ENCODE data around the gene ISL2.

ISL2 gene

DNA sequence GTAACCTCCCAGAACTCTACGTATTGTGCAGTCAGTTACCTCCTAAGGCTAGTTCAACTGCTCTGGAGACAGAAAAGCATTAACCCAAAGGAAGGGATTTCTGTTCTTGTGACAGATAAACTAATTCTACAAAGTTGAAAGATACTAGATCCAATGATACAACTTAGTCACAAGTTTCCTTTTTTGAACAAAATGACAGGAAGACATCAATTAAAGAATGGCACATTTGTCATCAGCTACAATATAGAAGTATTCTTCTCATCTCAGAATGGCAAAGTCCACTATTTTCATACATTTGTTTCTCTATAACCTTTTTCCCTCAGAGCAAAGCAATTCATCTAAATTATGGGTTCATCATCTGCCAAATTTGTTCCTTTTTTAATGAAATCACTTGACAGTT lies 43.7 kb downstream of the ISL2 start:
- Mint-ChIP-seq H3K27ac (no peak overlapping the region), H3K36me3 (ENCODE audit: low read depth) (no peaks in the 10 kb centered on the region), H3K27me3 (ENCODE audit: low read depth, poor library complexity) (peaks cover 3% of the 10 kb centered on the region), H3K9me3 (no peaks in the 10 kb centered on the region), H3K4me3 (no peak overlapping the region), H3K4me1 (peaks cover 24% of the 10 kb centered on the region)
- no peak for DNase-seq
- TF ChIP-seq, protein P1, sequence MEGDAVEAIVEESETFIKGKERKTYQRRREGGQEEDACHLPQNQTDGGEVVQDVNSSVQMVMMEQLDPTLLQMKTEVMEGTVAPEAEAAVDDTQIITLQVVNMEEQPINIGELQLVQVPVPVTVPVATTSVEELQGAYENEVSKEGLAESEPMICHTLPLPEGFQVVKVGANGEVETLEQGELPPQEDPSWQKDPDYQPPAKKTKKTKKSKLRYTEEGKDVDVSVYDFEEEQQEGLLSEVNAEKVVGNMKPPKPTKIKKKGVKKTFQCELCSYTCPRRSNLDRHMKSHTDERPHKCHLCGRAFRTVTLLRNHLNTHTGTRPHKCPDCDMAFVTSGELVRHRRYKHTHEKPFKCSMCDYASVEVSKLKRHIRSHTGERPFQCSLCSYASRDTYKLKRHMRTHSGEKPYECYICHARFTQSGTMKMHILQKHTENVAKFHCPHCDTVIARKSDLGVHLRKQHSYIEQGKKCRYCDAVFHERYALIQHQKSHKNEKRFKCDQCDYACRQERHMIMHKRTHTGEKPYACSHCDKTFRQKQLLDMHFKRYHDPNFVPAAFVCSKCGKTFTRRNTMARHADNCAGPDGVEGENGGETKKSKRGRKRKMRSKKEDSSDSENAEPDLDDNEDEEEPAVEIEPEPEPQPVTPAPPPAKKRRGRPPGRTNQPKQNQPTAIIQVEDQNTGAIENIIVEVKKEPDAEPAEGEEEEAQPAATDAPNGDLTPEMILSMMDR (IDR thresholded peaks at IDR 0.05) = no peak

DNA sequence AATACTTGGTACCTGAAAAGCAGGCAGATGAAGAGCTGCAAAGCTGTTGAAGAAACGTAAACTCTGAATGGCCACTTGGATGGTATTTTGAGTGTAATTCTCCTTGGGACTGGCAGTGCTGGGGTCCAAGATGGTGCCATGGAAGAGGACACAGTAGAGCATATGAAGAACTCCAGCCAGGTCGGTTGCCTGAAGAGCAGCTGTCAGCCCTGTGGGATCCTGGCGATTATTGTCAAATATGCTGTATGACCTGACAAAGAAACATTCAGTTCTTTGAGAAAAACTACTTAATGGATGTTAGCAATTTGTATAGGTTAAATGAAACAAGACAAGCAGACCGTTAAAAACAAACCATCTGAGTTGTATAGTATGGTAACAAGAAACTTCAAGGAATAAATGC lies 44.8 kb downstream of the ISL2 start:
- Mint-ChIP-seq H3K4me1 (peaks cover 19% of the 10 kb centered on the region), H3K27ac (no peak overlapping the region), H3K36me3 (ENCODE audit: low read depth) (no peaks in the 10 kb centered on the region), H3K27me3 (ENCODE audit: low read depth, poor library complexity) (peaks cover 3% of the 10 kb centered on the region), H3K4me3 (no peak overlapping the region), H3K9me3 (no peaks in the 10 kb centered on the region)
- no peak for DNase-seq
- TF ChIP-seq, protein P1 (IDR thresholded peaks at IDR 0.05) = no peak

DNA sequence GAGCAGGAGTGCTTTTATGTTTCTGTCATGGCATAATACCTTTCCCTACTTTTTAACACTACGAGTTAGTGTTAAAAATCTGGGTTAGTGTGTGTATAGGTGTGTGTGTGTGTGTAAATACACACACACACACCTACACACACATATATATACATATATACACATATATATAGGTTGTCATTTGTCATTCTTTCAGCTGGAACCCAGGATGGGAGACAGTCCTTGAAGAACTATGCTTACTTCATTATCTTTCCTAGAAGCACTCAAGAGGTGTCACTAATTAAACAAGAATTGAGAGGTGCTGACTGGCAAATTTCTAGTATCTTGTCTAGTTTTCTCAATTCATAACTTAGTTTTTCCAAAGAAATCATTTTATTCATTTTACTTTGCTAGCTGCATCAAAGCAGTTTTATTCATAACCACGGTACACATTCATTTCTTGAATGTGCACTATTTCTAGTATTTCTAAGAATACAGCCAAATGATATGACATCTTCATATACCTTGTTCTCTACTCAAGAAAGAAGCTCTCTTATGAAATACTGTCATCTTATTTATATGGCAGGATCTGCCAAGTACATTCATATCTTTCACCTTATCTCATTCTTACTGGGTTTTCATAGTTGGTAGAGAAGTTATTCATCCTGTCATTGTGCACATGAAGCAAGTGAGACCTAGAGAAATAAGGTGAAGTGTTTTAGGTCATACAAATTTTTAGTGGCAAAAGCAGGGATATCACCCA lies 46.6 kb downstream of the ISL2 start:
- Mint-ChIP-seq H3K4me3 (no peak overlapping the region), H3K4me1 (peaks cover 3% of the 10 kb centered on the region), H3K9me3 (no peaks in the 10 kb centered on the region), H3K36me3 (ENCODE audit: low read depth) (no peaks in the 10 kb centered on the region), H3K27ac (no peak overlapping the region), H3K27me3 (ENCODE audit: low read depth, poor library complexity) (peaks cover 3% of the 10 kb centered on the region)
- DNase-seq = no peak
- TF ChIP-seq, protein P1 (IDR thresholded peaks at IDR 0.05) = no peak

DNA sequence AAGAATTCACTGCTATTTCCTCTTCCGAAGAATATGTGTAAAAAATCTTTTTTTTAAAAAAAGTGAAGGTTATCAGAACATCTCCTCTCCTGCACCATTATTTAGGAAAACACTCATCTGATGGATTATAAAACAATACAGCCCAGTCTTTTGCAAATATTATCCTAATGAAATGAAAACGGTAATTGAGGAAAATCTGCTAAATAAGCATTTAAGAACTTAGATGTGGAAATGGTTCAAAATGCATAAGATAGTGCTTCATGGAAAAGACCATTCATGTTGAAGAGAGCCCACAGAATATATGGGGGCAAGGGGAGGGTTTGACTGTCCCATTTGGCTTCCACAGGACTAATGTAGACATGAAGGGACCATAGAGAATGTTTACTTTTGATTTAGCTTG lies 47.8 kb downstream of the ISL2 start:
- DNase-seq = no peak
- Mint-ChIP-seq H3K27me3 (ENCODE audit: low read depth, poor library complexity) (peaks cover 3% of the 10 kb centered on the region), H3K36me3 (ENCODE audit: low read depth) (peaks cover 5% of the 10 kb centered on the region), H3K27ac (no peak overlapping the region), H3K4me3 (no peak overlapping the region), H3K9me3 (no peaks in the 10 kb centered on the region), H3K4me1 (no peaks in the 10 kb centered on the region)
- TF ChIP-seq, protein P1 (IDR thresholded peaks at IDR 0.05) = no peak

DNA sequence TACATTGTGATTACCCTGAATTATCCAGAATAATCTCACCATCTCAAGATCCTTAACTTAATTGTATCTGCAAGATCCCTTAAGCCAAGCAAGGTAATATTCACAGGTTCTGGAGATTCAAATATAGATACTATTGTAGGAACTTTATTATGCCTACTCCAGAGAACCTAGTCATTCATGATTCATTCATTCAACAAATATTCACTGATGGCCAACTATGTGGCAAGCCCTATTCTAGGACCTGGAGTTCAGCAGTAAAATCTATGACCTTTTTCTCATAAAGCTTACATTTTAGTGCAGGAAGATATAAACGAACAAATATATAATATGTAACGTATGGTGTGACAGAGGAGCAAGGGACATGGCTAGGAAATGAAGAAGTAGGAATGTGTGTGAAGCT lies 49.6 kb downstream of the ISL2 start:
- H3K36me3 Mint-ChIP-seq (ENCODE audit: low read depth) = peaks cover 5% of the 10 kb centered on the region
- H3K27ac Mint-ChIP-seq = no peak overlapping the region
- H3K9me3 Mint-ChIP-seq = no peaks in the 10 kb centered on the region
- H3K27me3 Mint-ChIP-seq (ENCODE audit: low read depth, poor library complexity) = peaks cover 3% of the 10 kb centered on the region
- H3K4me3 Mint-ChIP-seq = no peak overlapping the region
- DNase-seq = no peak
- TF ChIP-seq, protein P1 (IDR thresholded peaks at IDR 0.05) = no peak
- no peaks in the 10 kb centered on the region for H3K4me1 Mint-ChIP-seq

DNA sequence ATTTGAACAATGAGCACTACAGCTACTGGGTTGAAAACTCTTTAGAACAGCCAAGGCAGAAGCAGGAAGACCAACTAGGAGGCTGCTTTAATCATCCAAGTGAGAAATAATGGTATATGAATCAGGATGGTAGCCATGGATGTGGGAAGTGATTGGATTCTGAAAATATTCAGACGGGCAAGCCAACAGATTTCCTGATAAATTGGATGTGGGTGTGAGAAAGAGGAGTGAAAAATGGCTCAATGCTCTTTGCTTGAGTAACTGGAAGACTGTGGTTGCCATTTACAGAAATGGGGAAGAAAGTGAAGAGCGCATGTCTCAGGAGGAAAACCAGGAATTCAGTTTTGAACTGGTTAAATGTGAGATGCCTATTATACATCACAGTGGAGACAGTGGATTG lies 50.4 kb downstream of the ISL2 start:
- TF ChIP-seq, protein P1 (IDR thresholded peaks at IDR 0.05) = no peak
- H3K27me3 Mint-ChIP-seq (ENCODE audit: low read depth, poor library complexity) = peaks cover 3% of the 10 kb centered on the region
- no peaks in the 10 kb centered on the region for H3K4me1 Mint-ChIP-seq
- H3K4me3 Mint-ChIP-seq = no peak overlapping the region
- no peak for DNase-seq
- no peak overlapping the region for H3K27ac Mint-ChIP-seq
- no peaks in the 10 kb centered on the region for H3K9me3 Mint-ChIP-seq
- peaks cover 5% of the 10 kb centered on the region for H3K36me3 Mint-ChIP-seq (ENCODE audit: low read depth)
